GM18909 (cell line): ENCODE results near the gene UBE2R2.
"Not testable (repeated sequence)": the region's sequence is repeated elsewhere in the genome, so short reads cannot be mapped to it uniquely, and the experiment has no call there.

Experiments used
- ATAC-seq: cut with Tn5 transposase; IDR thresholded peaks from one replicate; pipeline ENCODE4 v1.9.1; 2021; ENCODE audit warnings: mild to moderate bottlenecking; ENCODE audit not compliant: unreplicated experiment, poor library complexity

UBE2R2 gene

GRCh38 chr9:33923998-33924701, 107.2 kb downstream of the UBE2R2 start:
- no peak for ATAC-seq

- no peak for ATAC-seq
These were observed 108.2 kb downstream of the UBE2R2 start for GRCh38 chr9:33924978-33925797.

- no peak for ATAC-seq
These were observed 110.0 kb downstream of the UBE2R2 start for GRCh38 chr9:33926746-33927485.

DNA sequence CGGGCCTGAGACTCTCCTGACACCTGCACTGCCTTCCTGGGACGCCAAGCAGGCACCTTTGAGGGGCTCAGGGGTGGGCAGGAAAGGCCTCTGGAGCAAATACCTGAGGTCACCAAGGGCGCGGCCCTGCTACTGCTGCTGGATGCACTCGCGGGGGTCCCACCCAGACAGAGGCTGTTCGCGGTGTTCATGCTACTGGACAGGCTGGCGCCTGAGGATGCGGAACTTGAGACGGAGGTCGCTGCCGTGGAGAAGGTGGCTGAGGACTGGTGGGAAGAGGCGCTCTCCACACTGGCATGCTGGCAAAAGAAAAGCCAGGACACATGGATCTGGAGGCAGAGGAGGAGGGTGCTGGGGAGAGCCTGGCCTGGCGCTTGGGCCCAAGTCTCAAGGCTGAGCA, 110.7 kb downstream of the UBE2R2 start:
- no peak for ATAC-seq

- no peak for ATAC-seq
These were observed 114.4 kb downstream of the UBE2R2 start for GRCh38 chr9:33931326-33931725.

- ATAC-seq: no peak
These were observed 115.3 kb downstream of the UBE2R2 start for GRCh38 chr9:33932078-33932807.

GRCh38 chr9:33934188-33934878, 117.4 kb downstream of the UBE2R2 start:
- no peak for ATAC-seq

DNA sequence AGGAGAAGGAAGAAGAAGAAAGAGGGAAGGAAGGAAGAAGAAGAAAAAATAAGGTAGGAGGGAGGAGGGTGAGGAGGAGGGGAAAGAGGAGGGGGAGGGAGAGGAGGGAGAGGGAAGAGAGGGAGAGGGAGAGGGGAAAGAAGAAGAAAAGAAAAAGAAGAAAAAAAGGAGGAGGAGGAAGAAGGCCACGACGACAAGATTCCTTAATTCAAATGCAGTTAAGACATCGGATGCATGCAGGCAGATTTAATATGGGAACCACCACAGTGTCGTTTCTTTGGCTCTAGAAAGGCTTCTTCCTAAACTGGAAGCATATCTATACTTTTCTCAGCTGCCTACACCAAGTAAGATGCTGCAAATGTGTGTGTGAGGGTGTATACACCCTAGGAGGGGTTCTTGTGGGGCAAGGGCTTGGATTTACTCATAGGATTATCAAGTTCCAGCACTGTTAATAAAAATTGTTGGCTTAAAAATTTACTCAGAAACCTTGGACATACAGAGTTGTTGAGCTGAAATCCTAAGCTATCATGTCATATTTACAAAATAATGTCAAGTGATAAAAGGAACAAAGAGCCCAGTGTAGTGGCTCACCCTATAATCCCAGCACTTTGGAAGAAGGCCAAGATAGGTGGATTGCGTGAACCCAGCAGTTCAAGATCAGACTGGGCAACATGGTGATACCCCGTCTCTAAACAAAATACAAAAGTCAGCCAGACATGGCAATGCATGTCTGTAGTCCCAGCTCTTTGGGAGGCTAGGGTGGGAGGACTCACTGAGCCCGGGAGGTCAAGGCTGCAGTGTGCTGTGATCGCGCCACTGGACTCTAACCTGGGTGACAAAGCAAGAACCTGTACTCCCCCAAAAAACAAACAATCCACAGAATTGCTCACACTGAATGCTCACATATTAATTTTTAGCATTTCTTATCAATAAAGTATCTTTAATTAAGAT, 123.2 kb downstream of the UBE2R2 start:
- no peak for ATAC-seq

DNA sequence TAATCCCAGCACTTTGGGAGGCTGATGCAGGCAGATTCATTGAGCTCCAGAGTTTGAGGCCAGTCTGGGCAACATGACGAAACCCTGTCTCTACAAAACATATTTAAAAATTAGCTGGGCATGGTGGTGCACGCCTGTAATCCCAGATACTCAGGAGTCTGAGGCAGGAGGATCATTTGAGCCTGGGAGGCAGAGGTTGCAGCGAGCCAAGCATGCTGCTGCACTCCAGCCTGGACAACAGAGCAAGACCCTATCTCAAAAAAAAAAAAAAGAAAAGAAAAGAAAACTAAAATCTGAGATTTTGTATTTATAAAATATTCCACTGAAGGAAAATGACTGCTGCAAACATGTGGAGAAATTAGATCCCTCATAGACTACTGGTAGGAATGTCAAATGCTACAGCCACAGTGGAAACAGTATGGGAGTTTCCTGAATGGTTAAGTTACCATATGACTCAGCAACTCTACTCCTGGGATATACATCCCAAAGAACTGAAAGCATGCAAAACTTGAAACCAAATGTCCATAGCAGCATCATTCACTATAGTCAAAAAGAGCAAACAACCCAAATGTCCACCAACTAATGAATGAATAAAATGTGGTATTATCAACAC, 125.6 kb downstream of the UBE2R2 start:
- ATAC-seq: no peak

GRCh38 chr9:33943389-33943788, 126.4 kb downstream of the UBE2R2 start:
- ATAC-seq: no peak

DNA sequence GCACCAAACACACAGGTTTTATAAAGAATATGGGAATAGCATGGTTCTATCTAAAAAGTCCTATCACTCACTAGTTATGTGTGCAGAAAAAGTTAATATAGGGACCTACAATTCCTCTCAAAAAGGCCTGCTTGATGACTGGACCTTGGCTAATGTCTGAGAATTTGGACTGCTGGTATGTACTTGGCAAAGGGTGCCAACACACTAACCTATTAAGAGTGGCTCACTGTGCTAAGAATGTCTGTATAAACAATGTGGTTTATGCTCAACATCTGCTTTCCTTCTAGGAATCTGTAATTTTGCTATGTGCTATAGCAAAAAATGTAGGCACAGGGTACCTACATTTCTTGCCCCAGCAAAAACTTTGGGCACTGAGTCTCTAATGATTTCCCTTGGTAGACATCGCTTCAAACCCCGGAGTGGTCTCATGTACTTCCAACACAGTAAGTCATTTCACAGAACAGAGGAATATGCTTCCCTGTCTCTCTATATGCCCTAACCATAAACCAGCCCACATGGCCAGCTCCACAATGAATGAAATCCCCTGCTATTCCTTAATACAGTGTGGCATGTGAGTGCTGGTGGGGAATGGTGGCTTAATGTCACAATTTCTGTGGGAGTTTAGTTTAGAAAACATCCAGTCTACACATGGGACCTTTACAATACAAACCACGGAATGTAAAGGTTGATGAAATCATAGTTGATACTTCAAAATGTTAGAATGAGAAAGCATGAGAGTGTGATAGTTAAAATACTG, 130.0 kb downstream of the UBE2R2 start:
- no peak for ATAC-seq

GRCh38 chr9:33950371-33950770, 133.4 kb downstream of the UBE2R2 start:
- ATAC-seq: no peak

DNA sequence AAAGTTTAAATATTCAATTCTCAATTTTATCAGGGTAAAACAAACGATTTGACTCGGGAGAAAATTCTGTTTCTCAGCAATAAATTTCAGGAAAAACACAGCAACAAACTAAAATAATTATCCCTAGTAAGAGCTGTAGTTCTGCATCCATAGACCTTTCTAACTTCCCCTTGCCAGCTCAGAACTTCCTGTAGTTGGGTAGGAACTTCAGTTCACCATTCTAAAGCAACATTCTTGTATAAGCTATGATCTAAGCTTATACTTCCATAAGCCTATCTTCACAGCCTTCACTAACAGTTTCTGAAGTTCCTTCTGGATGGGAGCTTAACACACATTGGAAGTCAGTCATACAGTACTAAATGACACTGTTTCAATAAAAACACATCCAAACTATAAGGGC, 135.1 kb downstream of the UBE2R2 start:
- no peak for ATAC-seq

DNA sequence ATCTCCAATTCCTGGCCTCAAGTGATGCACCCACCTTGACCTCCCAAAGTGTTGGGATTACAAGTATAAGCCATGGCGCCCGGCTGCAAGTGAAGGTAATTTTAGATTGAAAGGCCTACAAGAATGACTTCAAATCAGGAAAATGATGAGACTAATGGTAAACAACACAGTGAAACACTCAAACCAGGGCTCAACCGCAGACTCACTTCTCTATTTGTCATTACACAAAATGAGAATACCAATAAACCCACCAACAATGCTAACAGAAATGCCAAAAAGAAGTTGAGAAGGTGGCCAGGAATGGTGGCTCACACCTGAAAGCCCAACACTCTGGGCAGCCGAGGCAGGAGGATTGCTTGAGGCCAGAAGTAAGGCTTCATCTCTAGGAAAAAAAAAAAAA, 139.6 kb downstream of the UBE2R2 start:
- no peak for ATAC-seq

GRCh38 chr9:33959725-33960124, 142.8 kb downstream of the UBE2R2 start:
- no peak for ATAC-seq

DNA sequence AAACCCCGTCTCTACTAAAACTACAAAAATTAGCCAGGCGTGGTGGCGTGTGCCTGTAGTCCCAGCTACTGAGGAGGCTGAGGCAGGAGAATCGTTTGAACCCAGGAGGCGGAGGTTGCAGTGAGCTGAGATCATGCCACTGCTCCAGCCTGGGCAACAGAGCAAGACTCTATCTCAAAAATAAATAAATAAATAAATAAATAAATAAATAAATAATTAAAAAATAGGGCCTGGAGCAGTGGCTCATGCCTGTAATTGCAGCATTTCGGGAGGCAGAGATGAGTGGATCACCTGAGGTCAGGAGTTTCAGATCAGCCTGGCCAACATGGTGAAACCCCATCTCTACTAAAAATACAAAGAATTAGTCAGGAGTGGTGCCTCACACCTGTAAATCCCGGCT, 145.5 kb downstream of the UBE2R2 start:
- not testable (repeated sequence) for ATAC-seq

GRCh38 chr9:33964086-33964768, 147.3 kb downstream of the UBE2R2 start:
- ATAC-seq: no peak
